Measurements from ENCODE around the gene TMEM258. TPM values are rescaled to one million over a fixed set of nuclear protein-coding genes. Genes with fewer than 3 reads are reported as not detected.

The TMEM258 gene
- total RNA-seq, 1 donor from 2014 or later = 162 TPM

- no peak for TF ChIP-seq CTCF (conservative IDR thresholded peaks at IDR 0.05)
- peaks cover 8% of the 10 kb centered on the region for H3K36me3 Mint-ChIP-seq
- no peaks in the 10 kb centered on the region for H3K27me3 Mint-ChIP-seq
- H3K27ac Mint-ChIP-seq = no peak overlapping the region
- H3K4me3 Mint-ChIP-seq = no peak overlapping the region
- H3K4me1 Mint-ChIP-seq (ENCODE audit: unreplicated experiment) = peaks cover 17% of the 10 kb centered on the region
- no peak for DNase-seq (ENCODE audit: extremely low spot score, unreplicated experiment)
- no peaks in the 10 kb centered on the region for H3K9me3 Mint-ChIP-seq
These were observed 12.5 kb downstream of the TMEM258 start for GRCh38 chr11:61779666-61780525.

DNA sequence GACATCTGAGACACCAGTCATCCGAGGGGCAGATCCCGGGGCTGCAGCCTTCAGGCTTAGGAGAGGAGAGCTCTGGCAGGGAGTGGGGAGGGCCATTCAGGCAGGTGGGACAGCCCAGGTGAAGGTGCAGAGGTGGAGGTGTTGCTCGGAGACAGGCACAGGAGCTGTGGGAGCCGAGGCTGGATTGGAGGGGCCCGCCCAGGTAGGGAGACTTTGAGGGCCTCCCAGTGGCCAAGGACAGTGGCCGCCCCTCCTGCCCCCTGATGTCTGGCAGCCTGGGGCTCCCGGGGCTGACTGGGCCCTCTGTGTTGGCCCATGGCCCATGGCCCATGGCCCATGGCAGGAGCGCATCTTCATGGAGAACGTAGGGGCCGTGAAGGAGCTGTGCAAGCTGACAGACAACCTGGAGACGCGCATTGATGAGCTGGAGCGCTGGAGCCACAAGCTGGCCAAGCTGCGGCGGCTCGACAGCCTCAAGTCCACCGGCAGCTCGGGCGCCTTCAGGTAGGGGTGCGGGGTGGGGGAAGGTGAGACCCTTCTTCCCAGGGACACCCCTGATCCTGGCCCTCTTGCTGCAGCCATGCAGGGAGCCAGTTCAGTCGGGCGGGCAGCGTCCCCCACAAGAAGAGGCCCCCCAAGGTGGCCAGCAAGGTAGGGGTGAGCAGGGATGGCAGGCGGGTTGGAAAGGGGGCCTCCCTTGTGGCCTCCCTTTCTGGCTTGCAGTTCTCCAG lies 13.3 kb downstream of the TMEM258 start:
- no peak for TF ChIP-seq CTCF (conservative IDR thresholded peaks at IDR 0.05)
- Mint-ChIP-seq H3K27me3 (no peaks in the 10 kb centered on the region), H3K4me1 (ENCODE audit: unreplicated experiment) (peaks cover 18% of the 10 kb centered on the region), H3K9me3 (no peaks in the 10 kb centered on the region), H3K4me3 (no peak overlapping the region), H3K27ac (no peak overlapping the region), H3K36me3 (peaks cover 6% of the 10 kb centered on the region)
- no peak for DNase-seq (ENCODE audit: extremely low spot score, unreplicated experiment)

- Mint-ChIP-seq H3K4me1 (ENCODE audit: unreplicated experiment) (peaks cover 18% of the 10 kb centered on the region), H3K9me3 (no peaks in the 10 kb centered on the region), H3K27me3 (no peaks in the 10 kb centered on the region), H3K4me3 (no peak overlapping the region), H3K36me3 (peaks cover 6% of the 10 kb centered on the region), H3K27ac (no peak overlapping the region)
- DNase-seq (ENCODE audit: extremely low spot score, unreplicated experiment) = no peak
- no peak for TF ChIP-seq CTCF (conservative IDR thresholded peaks at IDR 0.05)
These were observed 14.0 kb downstream of the TMEM258 start for GRCh38 chr11:61778357-61778886.

DNA sequence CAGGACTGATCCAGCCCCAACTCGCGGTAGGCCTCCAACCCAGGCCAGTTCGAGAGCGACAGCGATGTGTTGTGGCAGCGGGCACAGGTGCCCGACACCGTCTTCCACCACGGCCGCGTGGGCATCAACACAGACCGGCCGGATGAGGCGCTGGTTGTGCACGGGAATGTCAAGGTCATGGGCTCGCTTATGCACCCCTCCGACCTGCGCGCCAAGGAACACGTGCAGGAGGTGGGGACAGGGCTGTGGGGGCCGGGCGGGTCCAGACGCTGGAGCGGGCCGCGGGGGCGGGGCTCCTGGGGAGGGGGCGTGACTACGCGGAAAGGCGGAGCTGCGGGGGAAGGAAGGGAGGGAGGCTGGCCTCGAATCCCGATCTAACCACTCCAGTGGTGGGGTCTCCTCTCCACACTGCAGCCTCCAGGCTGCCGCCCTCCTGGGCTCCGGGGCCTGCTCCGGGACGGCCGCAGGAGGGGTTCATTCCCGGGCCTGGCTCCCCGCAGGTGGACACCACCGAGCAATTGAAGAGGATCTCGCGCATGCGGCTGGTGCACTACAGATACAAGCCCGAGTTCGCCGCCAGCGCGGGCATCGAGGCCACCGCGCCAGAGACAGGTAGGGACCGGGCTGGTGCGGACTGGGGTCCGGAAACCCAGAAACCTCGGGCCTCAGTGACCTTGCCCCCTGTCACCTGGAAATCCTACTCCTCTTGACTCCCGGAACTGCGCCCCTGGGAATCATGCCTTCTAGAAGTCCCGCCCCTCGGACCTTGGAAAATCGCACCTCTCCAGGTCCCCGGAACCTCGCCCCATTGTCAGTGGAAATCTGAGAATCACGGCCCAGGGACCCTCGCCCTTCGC lies 14.9 kb downstream of the TMEM258 start:
- peaks cover 6% of the 10 kb centered on the region for H3K36me3 Mint-ChIP-seq
- DNase-seq (ENCODE audit: extremely low spot score, unreplicated experiment) = no peak
- no peak overlapping the region for H3K4me3 Mint-ChIP-seq
- no peak for TF ChIP-seq CTCF (conservative IDR thresholded peaks at IDR 0.05)
- no peak overlapping the region for H3K27ac Mint-ChIP-seq
- peaks cover 18% of the 10 kb centered on the region for H3K4me1 Mint-ChIP-seq (ENCODE audit: unreplicated experiment)
- H3K27me3 Mint-ChIP-seq = no peaks in the 10 kb centered on the region
- H3K9me3 Mint-ChIP-seq = no peaks in the 10 kb centered on the region

GRCh38 chr11:61776561-61777075 lies 15.8 kb downstream of the TMEM258 start:
- Mint-ChIP-seq H3K4me1 (ENCODE audit: unreplicated experiment) (peaks cover 21% of the 10 kb centered on the region), H3K36me3 (peaks cover 6% of the 10 kb centered on the region), H3K9me3 (no peaks in the 10 kb centered on the region), H3K27ac (no peak overlapping the region), H3K27me3 (no peaks in the 10 kb centered on the region), H3K4me3 (no peak overlapping the region)
- no peak for DNase-seq (ENCODE audit: extremely low spot score, unreplicated experiment)
- TF ChIP-seq CTCF (conservative IDR thresholded peaks at IDR 0.05) = peak; percentile 76

Measured in type B pancreatic cell (in vitro differentiated cells).